Effector memory CD8-positive, alpha-beta T cell (primary cell): ENCODE data around the gene BAG1.

Experiments
- ATAC-seq: fragments of 150-1000 bp; cut with Tn5 transposase; replicated peaks from 2 replicates; pipeline ENCODE4 v1.10.0; 2021; ENCODE audit warnings: mild to moderate bottlenecking, moderate library complexity
- DNase-seq, 3 experiments: peaks; one replicate each; pipeline ENCODE4 v3.0.0; 2021
- H3K27ac Mint-ChIP-seq, 2 donors: one replicate each; pipeline ENCODE4 v1.8.0; 2022; ENCODE audit warnings: mild to moderate bottlenecking in 2 of 2, mixed read lengths in 2 of 2, moderate library complexity in 2 of 2
- H3K27me3 Mint-ChIP-seq, 2 donors: one replicate each; pipeline ENCODE4 v1.8.0; 2022; ENCODE audit warnings: mixed read lengths in 2 of 2
- H3K36me3 Mint-ChIP-seq: one replicate; pipeline ENCODE4 v1.8.0; 2022; ENCODE audit warnings: mild to moderate bottlenecking, moderate library complexity, mixed read lengths; ENCODE audit not compliant: insufficient read depth
- H3K4me1 Mint-ChIP-seq, 2 donors: one replicate each; pipeline ENCODE4 v1.8.0; 2022; ENCODE audit warnings: low read depth in 2 of 2, mixed read lengths in 2 of 2
- H3K4me3 Mint-ChIP-seq, 2 donors: one replicate each; pipeline ENCODE4 v1.8.0; 2022; ENCODE audit warnings: mild to moderate bottlenecking in 2 of 2, mixed read lengths in 2 of 2, moderate library complexity in 2 of 2
- H3K9me3 Mint-ChIP-seq, 2 donors: one replicate each; pipeline ENCODE4 v1.8.0; 2022; ENCODE audit warnings: mixed read lengths in 2 of 2

The BAG1 gene

GRCh38 chr9:33202552-33203201 is 61.8 kb downstream of the BAG1 start:
- ATAC-seq (peak; percentile 100), DNase-seq (peak; percentile 33 to 47 (median 45))
- H3K9me3 Mint-ChIP-seq = no peaks in the 10 kb centered on the region
- peaks cover 6% of the 10 kb centered on the region for H3K36me3 Mint-ChIP-seq
- peak overlapping the region; percentile 26 to 37 for H3K4me3 Mint-ChIP-seq
- H3K27me3 Mint-ChIP-seq = no peaks in the 10 kb centered on the region
- H3K27ac Mint-ChIP-seq = peak overlapping the region; percentile 41 to 89
- H3K4me1 Mint-ChIP-seq = peaks cover 13 to 15% of the 10 kb centered on the region in 2 donors
